Breast epithelium (tissue), 4 donors: ENCODE results near the gene RSKR. TPM values are rescaled to one million over a fixed set of nuclear protein-coding genes. Genes with fewer than 3 reads are reported as not detected.

Source experiments
- DNase-seq, 2 donors: peaks; one replicate each; pipeline ENCODE4 v3.0.0-alpha.2; 2019; ENCODE audit warnings: low spot score in 2 of 2
- H3K27ac ChIP-seq, 2 donors: fragments of 200-600 bp; sonication (generic) in 1 of 2; one replicate each; pipeline ENCODE4 v1.5.1; 2016 to 2019; ENCODE audit warnings: mild to moderate bottlenecking in 1 of 2
- H3K27me3 ChIP-seq, 2 donors: fragments of 200-600 bp; sonication (generic) in 1 of 2; one replicate each; pipeline versions ENCODE4 v1.5.1 to v1.6.0; 2017 to 2019; ENCODE audit warnings: control low read depth in 1 of 2, mild to moderate bottlenecking in 1 of 2
- H3K36me3 ChIP-seq: fragments of 200-600 bp; one replicate; pipeline ENCODE4 v1.5.1; 2019
- H3K4me1 ChIP-seq, 2 donors: fragments of 200-600 bp; sonication (generic); one replicate each; pipeline ENCODE4 v1.5.1; 2016 to 2019; ENCODE audit warnings: control low read depth in 1 of 2
- H3K4me3 ChIP-seq, 3 donors: fragments of 200-600 bp; sonication (generic); 1 replicate in 2 of 3; 2 replicates in 1 of 3; pipeline ENCODE4 v1.5.1; 2016 to 2019; ENCODE audit warnings: mild to moderate bottlenecking in 3 of 3, moderate library complexity in 2 of 3
- H3K9me3 ChIP-seq, 2 donors: fragments of 200-600 bp; sonication (generic) in 1 of 2; one replicate each; pipeline ENCODE4 v1.5.1; 2016 to 2019; ENCODE audit warnings: control low read depth in 1 of 2
- POLR2A ChIP-seq: fragments of 450-650 bp; IDR thresholded peaks from one replicate; pipeline ENCODE4 v1.6.1; 2016; ENCODE audit warnings: antibody characterized with exemption, mild to moderate bottlenecking, moderate library complexity
- POLR2AphosphoS5 ChIP-seq, 3 donors: sonication (generic); formaldehyde crosslinking; IDR thresholded peaks; one replicate each; pipeline ENCODE4 v1.6.1; 2017; ENCODE audit warnings: antibody characterized with exemption in 3 of 3
- intact Hi-C: fragments of 100-400 bp; cut with DNase I; formaldehyde crosslinking; loops from one replicate; pipeline ENCODE4 v1.15.1; 2023; ENCODE audit warnings: low total_unique reads
- total RNA-seq, 3 donors: library from RNA; depleted of rRNA; stranded (reverse); fragments of >200 nt; gene quantifications; one replicate each; pipeline ENCODE4 v1.1.0, GENCODE V29; 2016
- TF ChIP-seq, protein P1 (sequence below), 3 donors: fragments of 450-650 bp; IDR thresholded peaks; one replicate each; pipeline ENCODE4 v1.5.1; 2016 to 2017; ENCODE audit warnings: antibody characterized with exemption in 3 of 3, mild to moderate bottlenecking in 3 of 3, moderate library complexity in 3 of 3

Gene RSKR
- total RNA-seq, 3 donors from 2014 or later = 9.3 to 11.1 (median 11.0) TPM

DNA sequence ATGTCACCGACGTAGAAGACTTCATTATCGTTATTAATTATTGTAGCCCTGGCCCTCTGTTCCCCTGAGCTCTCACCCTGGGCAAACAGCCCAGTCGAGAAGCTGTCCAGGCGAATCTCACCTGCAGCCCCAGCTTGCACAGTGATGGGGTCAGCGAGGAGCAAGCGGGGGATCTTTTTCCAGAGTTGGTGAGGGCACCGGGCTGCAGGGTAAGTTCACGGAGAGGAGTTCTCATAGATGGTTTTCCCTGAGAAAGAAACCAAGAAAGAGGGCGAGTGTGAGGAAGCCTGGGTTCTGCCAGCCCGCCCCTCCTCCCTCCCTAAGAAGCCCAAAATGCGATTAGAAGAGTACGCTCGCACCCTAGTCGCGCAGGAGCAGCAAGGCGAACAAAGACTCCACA, 15.6 kb downstream of the RSKR start:
- Histone ChIP-seq H3K27ac (peak overlapping the region; percentile 94 to 97), H3K9me3 (no peaks in the 10 kb centered on the region), H3K36me3 (no peaks in the 10 kb centered on the region), H3K27me3 (no peaks in the 10 kb centered on the region), H3K4me3 (peak overlapping the region; percentile 64 to 74 (median 65)), H3K4me1 (no peaks in the 10 kb centered on the region)
- DNase-seq = no peak
- TF ChIP-seq POLR2A (no peak), POLR2AphosphoS5 (IDR thresholded peaks at IDR 0.05) (no peak)
- TF ChIP-seq, protein P1, sequence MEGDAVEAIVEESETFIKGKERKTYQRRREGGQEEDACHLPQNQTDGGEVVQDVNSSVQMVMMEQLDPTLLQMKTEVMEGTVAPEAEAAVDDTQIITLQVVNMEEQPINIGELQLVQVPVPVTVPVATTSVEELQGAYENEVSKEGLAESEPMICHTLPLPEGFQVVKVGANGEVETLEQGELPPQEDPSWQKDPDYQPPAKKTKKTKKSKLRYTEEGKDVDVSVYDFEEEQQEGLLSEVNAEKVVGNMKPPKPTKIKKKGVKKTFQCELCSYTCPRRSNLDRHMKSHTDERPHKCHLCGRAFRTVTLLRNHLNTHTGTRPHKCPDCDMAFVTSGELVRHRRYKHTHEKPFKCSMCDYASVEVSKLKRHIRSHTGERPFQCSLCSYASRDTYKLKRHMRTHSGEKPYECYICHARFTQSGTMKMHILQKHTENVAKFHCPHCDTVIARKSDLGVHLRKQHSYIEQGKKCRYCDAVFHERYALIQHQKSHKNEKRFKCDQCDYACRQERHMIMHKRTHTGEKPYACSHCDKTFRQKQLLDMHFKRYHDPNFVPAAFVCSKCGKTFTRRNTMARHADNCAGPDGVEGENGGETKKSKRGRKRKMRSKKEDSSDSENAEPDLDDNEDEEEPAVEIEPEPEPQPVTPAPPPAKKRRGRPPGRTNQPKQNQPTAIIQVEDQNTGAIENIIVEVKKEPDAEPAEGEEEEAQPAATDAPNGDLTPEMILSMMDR (IDR thresholded peaks at IDR 0.05) = no peak
- intact Hi-C loops = no loop called here

DNA sequence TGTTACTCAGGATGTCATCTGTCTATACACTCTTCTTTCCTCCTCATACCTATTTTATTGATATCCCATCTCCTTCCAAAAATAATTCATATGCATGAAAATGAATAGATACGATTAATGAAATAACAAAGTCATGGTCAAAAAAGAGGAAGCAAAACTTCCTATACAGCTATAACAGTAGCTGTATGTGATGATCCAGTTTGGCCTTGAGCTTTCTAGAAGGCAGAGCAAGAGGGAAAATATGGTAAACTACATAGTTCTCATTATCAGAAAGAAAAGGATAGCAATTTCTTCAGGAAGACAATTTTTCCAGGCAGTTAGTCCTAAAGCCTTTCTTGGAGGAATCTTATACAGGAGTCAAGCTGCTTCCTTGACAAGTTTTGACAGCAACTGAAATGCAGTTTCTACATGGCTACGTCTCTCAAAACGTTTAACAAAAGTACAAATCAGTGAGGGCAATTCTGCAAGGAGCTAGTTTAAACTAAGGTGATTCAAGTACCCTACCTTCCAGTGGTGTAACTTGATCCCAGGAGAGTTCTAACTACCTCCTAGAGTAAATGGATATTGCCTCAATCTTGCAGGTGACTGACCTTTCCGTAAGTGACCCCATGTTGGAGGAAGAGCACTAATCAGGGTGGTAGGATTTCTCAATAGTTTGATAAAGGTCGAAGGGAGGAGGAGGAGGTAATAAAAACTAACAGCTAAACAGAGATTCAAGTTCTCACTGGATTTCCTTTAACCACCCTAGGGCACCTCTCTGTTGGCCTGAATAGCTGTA, 16.2 kb downstream of the RSKR start:
- intact Hi-C loops = no loop called here
- no peak overlapping the region for H3K27ac ChIP-seq
- DNase-seq = no peak
- H3K36me3 ChIP-seq = no peaks in the 10 kb centered on the region
- H3K27me3 ChIP-seq = no peaks in the 10 kb centered on the region
- TF ChIP-seq POLR2A (no peak), POLR2AphosphoS5 (IDR thresholded peaks at IDR 0.05) (no peak)
- TF ChIP-seq, protein P1 (IDR thresholded peaks at IDR 0.05) = no peak
- peak overlapping the region in 2 of 3 donors; percentile 64 to 74 for H3K4me3 ChIP-seq
- H3K9me3 ChIP-seq = no peaks in the 10 kb centered on the region
- H3K4me1 ChIP-seq = no peaks in the 10 kb centered on the region

DNA sequence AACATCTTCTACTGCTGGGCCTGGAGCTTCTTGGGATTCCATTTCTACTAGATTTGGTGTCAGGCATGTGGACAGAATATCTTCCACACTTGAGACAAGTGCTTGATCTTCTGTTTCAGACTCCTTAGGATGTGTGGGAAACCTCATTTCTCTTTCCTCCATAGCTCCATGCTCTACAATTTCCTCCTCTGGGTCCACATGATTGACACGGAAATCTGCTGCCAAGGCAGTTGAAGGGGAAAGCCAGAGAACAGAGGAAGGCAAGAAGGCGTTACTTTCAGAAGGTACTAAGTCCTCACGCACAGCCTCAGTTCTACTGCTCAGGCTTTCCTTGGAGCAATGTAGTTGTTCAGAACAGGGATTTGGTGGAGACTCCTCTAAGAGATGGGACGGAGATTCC, 21.7 kb downstream of the RSKR start:
- TF ChIP-seq, protein P1 (IDR thresholded peaks at IDR 0.05) = no peak
- no peak for TF ChIP-seq POLR2A
- no peak for TF ChIP-seq POLR2AphosphoS5 (IDR thresholded peaks at IDR 0.05)
- Histone ChIP-seq H3K4me3 (no peak overlapping the region), H3K27ac (no peak overlapping the region), H3K36me3 (no peaks in the 10 kb centered on the region), H3K27me3 (no peaks in the 10 kb centered on the region), H3K4me1 (no peaks in the 10 kb centered on the region), H3K9me3 (no peaks in the 10 kb centered on the region)
- DNase-seq = no peak
- intact Hi-C loops = no loop called here

DNA sequence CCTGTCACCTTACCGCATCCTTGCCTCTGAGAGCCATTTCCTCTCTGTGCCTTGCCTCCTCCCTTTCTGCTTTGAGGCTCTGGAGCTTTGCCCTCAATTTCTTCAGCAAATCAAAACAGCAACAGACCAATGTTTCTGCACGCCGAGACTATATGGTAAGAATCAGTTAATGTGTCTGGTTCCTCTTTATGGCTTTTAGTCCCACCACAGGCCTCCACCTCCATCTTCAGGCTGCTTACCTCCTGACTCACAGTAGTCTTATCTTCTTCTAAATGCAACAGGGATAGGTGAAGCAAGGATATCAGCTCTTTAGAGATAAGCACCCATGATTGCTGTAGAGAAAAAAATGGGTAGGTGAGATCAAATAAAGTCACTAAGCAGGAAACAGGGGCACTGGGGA, 28.1 kb downstream of the RSKR start:
- intact Hi-C loops = no loop called here
- no peak for TF ChIP-seq POLR2AphosphoS5 (IDR thresholded peaks at IDR 0.05)
- TF ChIP-seq POLR2A = no peak
- TF ChIP-seq, protein P1 (IDR thresholded peaks at IDR 0.05) = no peak

DNA sequence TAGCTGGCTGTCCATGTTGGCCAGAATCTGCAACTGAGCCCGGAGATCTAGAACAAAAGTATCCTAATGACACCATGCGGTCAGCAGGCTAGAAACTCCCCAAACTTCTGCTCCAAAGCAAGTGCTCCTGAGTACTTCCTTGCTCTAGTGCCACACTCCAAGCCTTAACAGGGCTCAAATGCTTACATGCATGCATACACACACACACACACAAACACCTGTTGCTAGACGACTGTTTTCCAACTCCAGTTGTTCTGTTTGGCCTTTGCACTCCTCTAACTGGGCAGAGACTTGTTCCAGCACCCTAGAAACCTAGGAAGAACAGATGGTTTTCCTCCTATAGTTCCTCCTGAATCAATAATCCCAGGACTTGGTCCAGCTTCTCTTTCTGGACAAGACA, 29.6 kb downstream of the RSKR start:
- Histone ChIP-seq H3K36me3 (no peaks in the 10 kb centered on the region), H3K27me3 (no peaks in the 10 kb centered on the region), H3K4me3 (no peak overlapping the region), H3K27ac (no peak overlapping the region), H3K9me3 (no peaks in the 10 kb centered on the region), H3K4me1 (no peaks in the 10 kb centered on the region)
- intact Hi-C loops = no loop called here
- no peak for DNase-seq
- TF ChIP-seq, protein P1 (IDR thresholded peaks at IDR 0.05) = no peak
- TF ChIP-seq POLR2AphosphoS5 (IDR thresholded peaks at IDR 0.05) (no peak), POLR2A (no peak)

More for the DNA sequence above, 28.1 kb downstream of the RSKR start:
- Histone ChIP-seq H3K9me3 (no peaks in the 10 kb centered on the region), H3K27ac (no peak overlapping the region), H3K27me3 (no peaks in the 10 kb centered on the region), H3K36me3 (no peaks in the 10 kb centered on the region), H3K4me3 (no peak overlapping the region), H3K4me1 (no peaks in the 10 kb centered on the region)
- DNase-seq = no peak
